Stimulated activated CD8-positive, alpha-beta memory T cell treated with anti-CD3 and anti-CD28 coated beads, Interleukin-12 subunit alpha, Interleukin-12 subunit beta, amount 100 ng/mL, for 4 hours (primary cell): ENCODE results near the gene SLMAP.
A peak's percentile ranks its signal among the peaks of the same experiment; 100 is the strongest.

Experiments
- DNase-seq: peaks from one replicate; pipeline ENCODE4 v3.0.0-alpha.2; 2020; ENCODE audit warnings: low read depth

Gene SLMAP, protein sequence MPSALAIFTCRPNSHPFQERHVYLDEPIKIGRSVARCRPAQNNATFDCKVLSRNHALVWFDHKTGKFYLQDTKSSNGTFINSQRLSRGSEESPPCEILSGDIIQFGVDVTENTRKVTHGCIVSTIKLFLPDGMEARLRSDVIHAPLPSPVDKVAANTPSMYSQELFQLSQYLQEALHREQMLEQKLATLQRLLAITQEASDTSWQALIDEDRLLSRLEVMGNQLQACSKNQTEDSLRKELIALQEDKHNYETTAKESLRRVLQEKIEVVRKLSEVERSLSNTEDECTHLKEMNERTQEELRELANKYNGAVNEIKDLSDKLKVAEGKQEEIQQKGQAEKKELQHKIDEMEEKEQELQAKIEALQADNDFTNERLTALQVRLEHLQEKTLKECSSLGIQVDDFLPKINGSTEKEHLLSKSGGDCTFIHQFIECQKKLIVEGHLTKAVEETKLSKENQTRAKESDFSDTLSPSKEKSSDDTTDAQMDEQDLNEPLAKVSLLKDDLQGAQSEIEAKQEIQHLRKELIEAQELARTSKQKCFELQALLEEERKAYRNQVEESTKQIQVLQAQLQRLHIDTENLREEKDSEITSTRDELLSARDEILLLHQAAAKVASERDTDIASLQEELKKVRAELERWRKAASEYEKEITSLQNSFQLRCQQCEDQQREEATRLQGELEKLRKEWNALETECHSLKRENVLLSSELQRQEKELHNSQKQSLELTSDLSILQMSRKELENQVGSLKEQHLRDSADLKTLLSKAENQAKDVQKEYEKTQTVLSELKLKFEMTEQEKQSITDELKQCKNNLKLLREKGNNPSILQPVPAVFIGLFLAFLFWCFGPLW

DNA sequence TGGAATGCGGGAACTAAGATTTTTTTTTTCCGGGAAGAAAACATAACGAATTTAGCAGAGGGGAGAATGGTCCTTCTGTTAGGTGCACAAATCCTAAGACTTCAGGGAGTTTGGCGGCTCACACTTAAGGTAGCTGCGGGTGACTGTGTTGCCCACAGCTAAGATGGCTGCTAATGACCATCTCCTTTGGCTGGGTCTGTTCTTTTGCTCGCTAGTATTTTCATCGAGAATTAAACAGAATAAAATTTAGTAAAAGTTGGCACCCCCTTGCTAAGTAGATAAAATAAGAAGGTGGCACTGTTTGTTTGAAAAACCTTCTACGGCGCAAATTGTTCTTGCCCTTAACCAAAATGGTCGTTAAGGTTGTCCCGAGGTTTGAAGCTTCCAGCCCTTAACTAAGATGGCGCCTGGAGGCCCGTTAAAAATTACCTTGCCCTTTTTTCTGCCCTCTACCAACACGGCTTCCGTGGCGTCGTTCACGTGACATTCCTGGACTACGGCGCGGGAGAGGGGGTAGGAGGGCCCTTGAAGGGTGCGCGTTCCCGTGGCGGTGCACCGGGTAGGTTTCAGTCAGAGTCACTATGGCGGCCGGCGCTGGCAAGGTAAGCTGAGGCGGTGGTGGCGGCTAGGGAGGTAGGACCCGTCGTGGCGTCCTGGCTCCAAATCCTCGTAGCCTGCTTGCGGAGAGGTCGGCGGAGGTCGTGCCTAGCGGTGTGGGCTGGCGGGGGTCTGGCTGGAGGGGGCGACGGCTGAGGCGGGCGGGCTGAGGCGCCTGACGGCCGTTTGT lies at the start of gene SLMAP:
Gene SLMAP, plus strand, starts transcription at position 569 of the 787 bp plus-strand sequence. CDS start 1,343 bp downstream, outside the sequence.
- DNase-seq: peak; percentile 87

DNA sequence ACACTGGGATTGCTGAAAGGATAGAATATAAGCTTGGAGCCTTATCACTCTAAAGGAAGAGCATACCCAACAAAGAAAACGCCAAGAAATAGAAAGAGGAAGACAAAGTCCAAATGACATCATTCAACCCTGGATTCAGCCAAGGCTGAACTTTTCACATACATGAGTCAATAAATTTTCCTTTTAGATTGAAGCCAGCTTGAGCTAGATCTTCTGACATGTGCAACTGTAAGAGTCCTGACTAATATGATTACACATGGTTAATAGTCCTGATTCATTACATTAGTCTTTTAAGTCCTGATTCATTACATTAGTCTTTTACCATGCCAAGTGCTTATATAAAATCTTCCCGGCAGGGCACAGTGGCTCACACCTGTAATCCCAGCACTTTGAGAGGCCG lies 49.6 kb upstream of the SLMAP start:
- DNase-seq: no peak

DNA sequence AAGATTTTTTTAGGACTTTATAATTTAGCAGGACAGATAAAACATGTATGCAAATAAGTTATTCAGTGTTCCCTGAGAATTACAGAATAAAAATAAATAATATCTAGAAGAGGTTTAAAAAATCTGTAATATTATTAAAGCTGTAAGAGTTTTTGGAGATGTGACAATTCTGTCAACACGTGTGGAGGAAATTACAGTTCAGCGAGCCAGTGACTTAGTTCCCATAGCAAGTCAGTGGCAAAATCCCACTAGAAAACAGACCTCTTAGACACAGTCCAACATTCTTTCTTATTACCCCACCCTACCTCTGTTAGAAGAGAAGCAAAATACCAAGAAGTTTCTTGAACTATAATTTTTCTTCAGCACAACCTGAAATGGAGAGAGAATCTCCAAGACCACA lies 47.1 kb upstream of the SLMAP start:
- no peak for DNase-seq

DNA sequence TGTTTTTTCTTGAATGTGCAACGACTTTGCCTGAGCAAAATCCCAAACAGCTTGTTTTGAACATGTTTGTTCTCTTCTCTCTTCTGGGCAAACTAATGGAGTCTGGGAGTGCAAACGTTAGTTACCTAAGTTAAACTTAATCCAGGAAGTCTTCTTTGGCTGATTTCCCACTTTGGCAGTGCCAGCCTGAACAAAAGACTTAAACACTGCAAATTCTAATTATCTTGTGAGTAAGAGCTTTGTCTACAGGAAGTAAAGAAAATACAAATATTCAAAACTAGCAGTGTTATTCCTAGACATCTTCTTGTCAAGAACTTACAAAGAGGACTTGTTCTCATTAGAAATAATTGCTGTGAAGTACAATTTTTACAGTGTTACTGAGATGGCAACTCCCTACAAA lies 46.5 kb upstream of the SLMAP start:
- DNase-seq: no peak

DNA sequence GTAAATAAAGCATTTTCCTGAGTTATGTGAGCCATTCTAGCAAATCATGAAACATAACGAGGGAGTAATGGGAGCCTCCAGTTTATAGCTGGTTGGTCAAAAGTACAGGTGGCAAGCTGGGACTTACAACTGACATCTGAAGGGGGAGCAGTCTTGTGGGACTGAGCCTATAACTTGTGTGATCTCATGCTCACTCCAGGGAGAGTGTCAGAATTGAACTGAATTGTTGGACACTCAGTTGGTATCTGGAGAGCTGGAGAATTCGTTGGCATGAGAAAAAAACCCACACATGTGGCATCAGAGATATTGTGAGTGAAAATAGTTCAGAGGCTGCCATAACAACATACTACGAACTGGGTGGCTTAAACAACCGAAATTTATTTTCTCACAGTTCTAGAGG lies 40.4 kb upstream of the SLMAP start:
- no peak for DNase-seq

DNA sequence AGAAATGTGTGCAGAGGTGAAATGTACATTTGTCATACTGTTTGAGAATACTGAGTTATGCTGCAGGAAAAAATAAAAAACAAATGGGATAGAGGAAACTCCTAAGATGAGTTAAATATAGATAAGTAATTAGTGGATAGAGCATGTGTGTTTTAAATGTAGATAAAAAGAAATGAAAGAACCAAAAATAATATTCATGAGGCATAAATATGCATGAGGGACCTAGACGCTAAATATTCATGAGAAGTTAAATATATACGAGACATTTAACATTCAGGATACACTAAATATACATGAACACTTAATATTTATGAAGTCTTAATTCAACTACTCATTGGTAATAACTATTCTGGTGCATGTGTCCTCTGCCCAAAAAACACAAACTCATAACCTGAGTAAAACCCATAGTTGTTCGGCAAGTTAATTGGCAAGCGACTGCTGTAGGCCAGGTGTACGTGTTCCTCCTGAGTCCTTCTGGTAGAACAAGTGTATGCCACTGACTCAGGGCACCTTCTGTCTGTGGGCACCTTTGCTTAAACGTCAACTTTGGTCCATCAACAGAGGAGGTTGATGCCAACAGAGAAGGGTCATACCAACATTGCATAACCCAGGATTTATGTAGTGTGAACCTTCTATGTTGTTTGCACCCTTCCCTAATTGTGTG lies 38.8 kb upstream of the SLMAP start:
- no peak for DNase-seq

DNA sequence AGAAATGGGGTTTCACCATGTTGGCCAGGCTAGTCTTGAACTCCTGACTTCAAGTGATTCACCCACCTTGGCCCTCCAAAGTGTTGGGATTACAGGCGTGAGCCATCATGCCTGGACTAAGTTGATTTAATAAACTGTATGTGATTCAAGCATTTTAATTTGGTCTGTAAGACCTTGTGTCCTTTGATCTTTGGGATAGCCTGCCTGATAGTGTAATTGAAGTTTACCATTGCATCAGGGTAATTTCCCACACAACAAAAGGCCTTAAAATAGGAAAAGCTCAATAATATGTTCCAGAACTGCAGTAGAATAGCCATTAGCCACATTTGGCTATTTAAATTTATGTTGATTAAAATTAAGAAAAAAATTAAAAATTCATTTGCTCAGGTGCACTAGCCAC lies 38.0 kb upstream of the SLMAP start:
- DNase-seq: no peak

DNA sequence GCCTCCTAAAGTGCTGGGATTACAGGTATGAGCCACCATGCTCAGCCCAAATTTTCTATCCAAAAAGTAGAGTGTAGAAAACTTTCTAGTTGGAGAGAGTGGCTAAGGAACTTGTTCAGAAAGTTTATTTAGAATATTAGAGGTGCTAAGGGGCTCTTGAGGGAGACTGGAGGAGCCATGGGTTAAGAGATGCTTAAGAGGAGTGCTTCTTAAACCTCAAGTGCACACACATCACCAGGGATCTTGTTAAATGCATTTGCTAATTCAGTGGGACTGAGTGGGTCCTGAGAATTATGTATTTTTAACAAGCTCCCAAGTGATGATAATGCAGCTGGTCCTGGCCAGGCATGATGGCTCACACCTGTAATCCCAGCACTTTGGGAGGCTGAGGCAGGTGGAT lies 29.7 kb upstream of the SLMAP start:
- no peak for DNase-seq

DNA sequence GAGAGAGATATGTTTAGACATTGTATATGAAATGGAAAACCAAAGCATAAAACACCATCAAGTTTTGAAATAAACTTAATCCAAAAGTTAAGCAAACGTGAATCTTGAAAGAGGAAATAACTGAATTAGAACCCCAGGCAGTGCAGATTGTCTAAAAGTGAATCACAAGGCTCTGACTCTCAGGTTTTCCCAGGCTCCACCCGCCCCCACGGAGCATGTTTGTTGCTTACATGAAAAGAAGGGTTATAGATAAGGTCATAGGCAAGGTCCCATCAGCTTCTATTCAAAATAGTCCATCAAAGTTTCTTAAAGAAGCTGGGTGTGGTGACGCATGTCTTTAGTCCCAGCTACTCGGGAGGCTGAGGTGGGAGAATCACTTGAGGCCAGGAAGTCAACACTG lies 29.0 kb upstream of the SLMAP start:
- no peak for DNase-seq

DNA sequence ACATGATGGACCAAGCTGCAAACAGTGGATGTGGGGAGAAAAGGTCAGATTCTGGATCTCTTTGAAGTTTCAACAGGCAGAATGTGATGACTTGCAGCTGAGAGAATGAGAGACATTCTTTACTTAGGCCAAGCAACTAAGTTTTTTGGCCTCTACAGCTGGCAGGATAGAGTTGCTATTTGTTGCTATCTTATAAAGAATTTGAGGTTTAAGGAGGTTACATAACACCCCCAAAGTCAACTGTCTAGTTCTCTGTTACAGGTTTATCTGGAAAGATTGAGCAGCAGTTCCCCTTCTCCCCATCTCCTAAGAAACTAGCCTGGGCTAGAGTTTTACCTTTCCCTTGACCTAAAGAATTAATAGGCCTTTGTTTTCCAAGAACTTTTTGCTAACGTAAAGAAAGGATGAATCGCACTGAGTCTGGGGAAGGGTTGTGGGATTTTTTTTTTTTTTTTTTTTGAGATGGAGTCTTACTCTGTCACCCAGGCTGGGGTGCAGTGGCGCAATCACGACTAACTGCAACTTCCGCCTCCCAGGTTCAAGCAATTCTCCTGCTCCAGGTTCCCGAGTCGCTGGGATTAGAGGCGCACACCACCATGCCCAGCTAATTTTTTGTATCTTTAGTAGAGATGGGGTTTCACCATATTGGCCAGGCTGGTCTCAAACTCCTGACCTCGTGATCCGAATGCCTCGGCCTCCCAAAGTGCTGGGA lies 26.6 kb upstream of the SLMAP start:
- DNase-seq: no peak

DNA sequence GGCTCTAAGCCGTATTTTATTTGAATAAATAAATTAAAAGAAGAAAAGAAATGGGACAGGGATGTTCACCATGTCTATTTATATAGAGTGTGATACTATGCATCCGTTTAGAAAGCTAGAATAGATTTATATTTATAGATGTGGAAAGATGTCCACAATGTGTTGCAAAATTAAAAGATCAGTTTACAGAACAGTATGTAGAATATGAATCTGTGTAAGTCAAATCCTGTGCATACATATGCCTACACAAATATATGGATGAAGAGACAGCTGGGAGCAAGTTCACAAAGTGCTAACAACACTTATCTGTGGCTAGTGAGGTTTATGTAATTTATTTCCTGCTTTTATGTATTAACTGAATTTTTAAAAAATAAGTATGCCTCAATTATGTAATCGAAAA lies 25.4 kb upstream of the SLMAP start:
- no peak for DNase-seq

DNA sequence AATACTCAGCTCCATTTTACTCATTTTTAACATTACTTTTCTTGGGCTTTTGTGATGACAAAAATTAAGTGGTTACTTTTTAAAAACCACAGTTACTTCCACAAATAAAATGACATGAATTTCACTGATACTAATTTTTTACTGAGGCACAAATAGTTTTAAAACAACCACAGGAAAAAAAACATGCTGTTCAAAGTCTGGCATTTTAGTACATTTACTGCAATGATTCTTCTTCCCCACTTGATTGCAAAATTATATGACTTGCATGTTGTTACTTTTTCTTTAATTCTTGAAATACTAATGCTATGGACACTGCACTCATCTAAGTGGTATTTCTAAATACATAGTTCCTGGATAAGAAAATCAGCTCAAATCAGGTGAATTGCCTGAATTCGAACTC lies 24.8 kb upstream of the SLMAP start:
- no peak for DNase-seq

DNA sequence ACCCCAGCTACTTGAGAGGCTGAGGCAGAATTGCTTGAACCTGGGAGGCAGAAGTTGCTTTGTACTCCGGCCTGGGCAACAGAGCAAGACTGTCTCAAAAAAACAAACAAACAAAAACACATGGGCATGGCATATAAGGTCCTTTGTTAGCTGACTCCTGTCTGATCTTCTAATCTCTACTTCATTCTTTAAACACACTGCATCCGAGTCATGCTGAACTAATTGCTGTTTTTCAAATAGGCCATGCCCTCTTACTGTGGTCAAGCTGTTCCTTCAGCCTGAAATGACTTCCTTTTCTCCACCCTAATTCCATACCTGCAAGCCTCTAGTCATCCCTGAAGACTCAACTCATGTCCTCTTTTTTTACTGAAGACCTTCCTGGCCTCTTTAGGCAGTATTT lies 22.3 kb upstream of the SLMAP start:
- DNase-seq: no peak

DNA sequence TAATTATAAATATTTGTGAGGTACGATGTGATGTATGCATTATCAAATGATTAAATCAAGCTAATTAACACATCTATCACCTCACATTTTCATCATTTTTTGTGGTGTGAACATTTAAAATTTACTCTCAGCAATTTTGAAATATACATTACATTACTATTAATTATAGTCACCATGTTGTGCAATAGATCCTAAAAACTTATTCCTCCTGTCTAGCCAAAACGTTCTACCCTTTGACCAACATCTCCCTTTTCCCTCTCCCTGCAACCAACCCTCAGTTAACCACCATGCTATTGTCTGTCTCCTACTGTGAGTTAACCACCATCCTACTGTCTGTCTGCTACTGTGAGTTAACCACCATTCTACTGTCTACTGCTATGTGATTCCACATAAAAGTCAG lies 20.7 kb upstream of the SLMAP start:
- no peak for DNase-seq

DNA sequence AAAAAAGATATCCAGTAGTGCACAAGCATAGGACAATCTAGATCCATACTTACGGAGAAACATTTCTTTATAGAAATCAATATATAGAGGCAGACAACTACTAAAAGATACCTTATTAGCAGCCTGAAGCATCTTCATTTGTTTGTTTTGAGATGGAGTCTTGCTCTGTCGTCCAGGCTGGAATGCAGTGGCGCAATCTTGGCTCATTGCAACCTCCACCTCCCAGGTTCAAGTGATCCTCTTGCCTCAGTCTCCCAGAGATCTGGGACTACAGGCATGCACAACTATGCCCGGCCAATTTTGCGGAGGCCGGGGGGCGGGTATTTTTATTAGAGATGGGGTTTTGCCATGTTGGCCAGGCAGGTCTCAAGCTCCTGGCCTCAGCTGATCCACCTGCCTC lies 18.3 kb upstream of the SLMAP start:
- no peak for DNase-seq

DNA sequence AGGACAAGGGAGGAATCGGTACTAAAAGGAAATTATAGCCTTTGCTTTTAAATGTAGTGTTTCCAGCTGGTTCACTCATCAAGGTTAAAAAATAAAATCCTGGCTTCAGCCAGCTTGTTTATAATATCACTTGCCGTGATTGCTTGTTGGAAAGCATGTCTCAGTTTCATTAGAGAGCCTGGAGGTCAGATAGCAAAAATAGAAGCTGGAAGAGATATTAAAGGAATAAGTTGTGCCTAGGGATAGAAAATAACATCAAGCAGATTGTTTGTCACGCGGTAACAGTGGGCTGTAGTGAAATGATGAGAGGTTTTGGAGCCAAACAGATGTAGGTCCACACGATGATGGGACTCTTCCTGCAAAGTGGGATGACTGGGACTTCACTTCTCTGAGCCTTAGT lies 17.7 kb upstream of the SLMAP start:
- no peak for DNase-seq

DNA sequence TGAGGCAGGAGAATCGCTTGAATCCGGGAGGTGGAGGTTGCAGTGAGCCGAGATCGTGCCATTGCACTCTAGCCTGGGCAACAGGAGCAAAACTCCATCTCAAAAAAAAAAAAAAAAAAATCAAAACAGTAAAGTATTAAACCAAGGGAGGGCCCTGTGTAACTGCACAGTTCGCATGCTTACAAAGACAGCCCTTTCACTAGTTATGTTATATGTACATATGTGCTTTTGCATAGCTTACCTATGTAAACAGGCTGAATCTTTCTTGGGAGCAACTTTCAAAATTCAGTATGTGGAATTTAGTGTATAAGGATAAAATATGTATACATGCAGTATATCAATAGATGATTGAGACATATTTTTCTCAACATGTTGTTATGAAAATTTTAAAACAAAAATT lies 16.1 kb upstream of the SLMAP start:
- no peak for DNase-seq

DNA sequence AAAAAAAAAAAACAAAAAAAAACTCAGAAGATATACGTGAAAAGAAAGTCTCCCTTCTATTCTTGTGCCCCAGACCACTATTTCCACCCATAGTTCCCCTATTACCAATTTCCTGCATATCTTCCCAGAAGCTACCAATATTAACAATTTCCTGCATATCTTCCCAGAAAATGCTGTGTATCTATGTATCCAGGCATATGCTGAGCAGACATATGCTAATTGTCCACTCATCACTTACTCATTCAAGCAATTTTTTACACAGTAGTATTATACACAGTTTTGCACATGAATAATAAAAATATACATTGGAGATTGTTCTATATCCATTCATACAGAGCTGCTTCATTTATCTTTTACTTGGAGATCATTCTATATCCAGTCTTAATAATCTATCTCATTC lies 12.6 kb upstream of the SLMAP start:
- DNase-seq: no peak

DNA sequence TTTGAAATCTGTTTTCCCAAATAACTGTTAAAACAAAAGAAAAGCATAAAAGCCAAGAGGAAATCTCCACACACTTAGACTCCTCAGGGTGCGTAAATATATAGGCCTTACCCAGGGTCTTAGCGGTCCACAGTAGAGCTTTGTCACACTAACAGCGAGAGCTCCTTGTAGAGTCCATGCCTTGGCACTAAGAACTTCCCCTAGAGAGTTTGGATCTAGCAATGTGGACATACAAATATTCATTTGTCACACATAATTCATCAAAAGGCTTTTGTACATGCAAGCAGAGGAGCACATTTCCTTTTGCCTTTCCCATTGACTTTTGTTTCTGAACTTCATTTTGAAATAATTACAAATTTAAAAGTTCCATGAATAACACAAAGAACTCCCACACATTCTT lies 11.0 kb upstream of the SLMAP start:
- DNase-seq: no peak

DNA sequence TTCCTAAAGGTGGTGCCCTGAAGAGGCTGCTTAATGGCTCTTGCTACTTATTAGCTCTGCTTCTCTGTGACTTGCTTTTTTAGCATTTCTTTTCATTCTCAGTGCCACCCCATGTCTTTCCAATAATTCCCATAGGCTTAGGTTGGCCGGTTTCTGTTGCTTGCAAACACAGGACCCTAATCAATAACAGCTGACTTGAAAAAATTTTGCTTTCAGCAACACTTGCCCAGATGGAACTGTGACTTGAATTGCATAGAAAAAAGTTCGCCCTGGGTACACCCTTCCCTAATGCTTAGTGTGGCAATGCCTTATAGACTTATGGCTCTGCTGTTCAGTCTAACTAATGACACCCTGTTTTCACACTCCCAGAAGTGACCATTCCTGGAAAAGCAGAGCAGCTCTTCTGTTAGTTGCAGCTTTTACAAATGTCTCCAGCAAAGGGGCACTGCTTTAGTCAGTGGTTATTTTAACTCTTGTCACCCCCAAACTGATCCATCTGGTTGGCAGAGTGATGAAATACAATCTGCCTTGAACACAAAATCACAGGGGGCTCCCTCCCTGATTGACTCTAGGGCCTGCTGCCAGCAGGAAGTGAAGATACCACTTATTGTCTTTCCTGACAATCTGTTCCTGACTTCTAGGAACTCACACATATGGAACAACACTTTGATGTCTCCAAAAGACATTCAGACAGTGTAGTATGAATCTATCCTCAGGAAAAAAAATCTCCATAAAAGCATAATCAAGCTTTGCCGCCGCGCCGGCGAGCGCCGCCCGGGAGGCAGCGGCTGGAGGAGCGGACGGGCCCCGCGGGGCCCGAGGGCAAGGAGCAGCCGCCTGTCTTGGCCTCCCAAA lies 9.7 kb upstream of the SLMAP start:
- no peak for DNase-seq

DNA sequence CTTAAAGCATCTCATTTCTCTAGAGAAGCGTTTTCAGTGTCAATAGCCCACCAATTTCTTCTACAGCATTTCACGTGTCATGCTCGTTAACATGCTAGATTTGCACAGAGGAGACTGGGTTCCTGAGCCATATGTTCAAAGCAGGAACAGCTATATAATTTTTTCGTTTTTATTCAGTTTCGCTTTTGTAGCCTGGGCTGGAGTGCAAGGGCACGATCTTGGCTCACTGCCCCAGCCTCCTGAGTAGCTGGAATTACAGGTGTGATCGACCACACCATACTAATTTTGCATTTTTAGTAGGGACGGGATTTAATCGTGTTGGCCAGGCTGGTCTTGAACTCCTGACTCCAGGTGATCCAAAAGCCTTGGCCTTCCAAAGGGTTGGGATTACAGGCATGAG lies 6.6 kb upstream of the SLMAP start:
- no peak for DNase-seq
